HG02610 (cell line): Measurements from ENCODE around the gene CGNL1.

Experiments used
- ATAC-seq: cut with Tn5 transposase; IDR thresholded peaks from one replicate; pipeline ENCODE4 v1.9.1; 2021; ENCODE audit warnings: mild to moderate bottlenecking, moderate library complexity; ENCODE audit not compliant: unreplicated experiment

CGNL1 gene

GRCh38 chr15:57495041-57495440 lies 118.7 kb downstream of the CGNL1 start:
- no peak for ATAC-seq

- no peak for ATAC-seq
Measured at GRCh38 chr15:57495554-57496165, 119.4 kb downstream of the CGNL1 start.

GRCh38 chr15:57496594-57496945 lies 120.3 kb downstream of the CGNL1 start:
- no peak for ATAC-seq

- no peak for ATAC-seq
Measured at GRCh38 chr15:57496946-57497869, 120.9 kb downstream of the CGNL1 start.

GRCh38 chr15:57500256-57500655 lies 124.0 kb downstream of the CGNL1 start:
- ATAC-seq: no peak

- ATAC-seq: no peak
Measured at GRCh38 chr15:57500979-57501576, 124.8 kb downstream of the CGNL1 start.

- ATAC-seq: no peak
Measured at GRCh38 chr15:57502116-57502515, 125.8 kb downstream of the CGNL1 start.

- no peak for ATAC-seq
Measured at GRCh38 chr15:57503051-57503702, 126.9 kb downstream of the CGNL1 start.

- ATAC-seq: no peak
Measured at GRCh38 chr15:57503911-57504598, 127.8 kb downstream of the CGNL1 start.

- ATAC-seq: no peak
Measured at GRCh38 chr15:57504599-57504940, 128.3 kb downstream of the CGNL1 start.

- no peak for ATAC-seq
Measured at GRCh38 chr15:57505056-57505715, 128.9 kb downstream of the CGNL1 start.

GRCh38 chr15:57505949-57506391 lies 129.7 kb downstream of the CGNL1 start:
- ATAC-seq: no peak

GRCh38 chr15:57506422-57506821 lies 130.1 kb downstream of the CGNL1 start:
- no peak for ATAC-seq

- no peak for ATAC-seq
Measured at GRCh38 chr15:57507111-57507510, 130.8 kb downstream of the CGNL1 start.

- ATAC-seq: no peak
Measured at GRCh38 chr15:57509126-57509525, 132.8 kb downstream of the CGNL1 start.

GRCh38 chr15:57509965-57510364 lies 133.7 kb downstream of the CGNL1 start:
- ATAC-seq: no peak

GRCh38 chr15:57510647-57511046 lies 134.3 kb downstream of the CGNL1 start:
- no peak for ATAC-seq

GRCh38 chr15:57516327-57517029 lies 140.2 kb downstream of the CGNL1 start:
- ATAC-seq: no peak

GRCh38 chr15:57517030-57517671 lies 140.8 kb downstream of the CGNL1 start:
- no peak for ATAC-seq
